ENCODE results near the gene MEFV. TPM values are rescaled to one million over a fixed set of nuclear protein-coding genes. Genes with fewer than 3 reads are reported as not detected.

The MEFV gene
- total RNA-seq, 2 experiments from 2014 or later: 0.27 TPM; not detected in 1

DNA sequence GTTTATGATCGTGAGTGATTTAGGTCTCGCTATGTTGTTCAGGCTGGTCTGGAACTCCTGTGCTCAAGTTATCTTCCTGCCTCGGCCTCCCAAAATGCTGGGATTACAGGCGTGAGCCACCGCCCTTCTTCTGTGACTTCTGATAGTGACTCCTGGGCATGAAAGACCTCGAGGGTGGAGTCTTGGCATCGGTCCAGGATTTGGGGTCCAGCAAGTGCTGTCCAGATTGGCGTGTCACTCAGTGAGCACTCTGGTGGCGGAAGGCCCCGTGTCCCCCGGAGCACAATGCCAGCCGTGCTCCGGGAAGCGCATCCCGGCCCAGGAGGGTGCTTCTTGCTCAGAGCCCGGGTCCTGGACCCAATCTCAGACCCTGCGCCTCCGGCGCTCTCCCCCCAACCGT lies 61.6 kb downstream of the MEFV start:
- intact Hi-C loops (cut with micrococcal nuclease; ENCODE audit: unreplicated experiment): no loop called here
- H3K79me2 ChIP-seq (ENCODE audit: insufficient read depth, low read depth, low read length): no peaks in the 10 kb centered on the region
- no peak overlapping the region for H3K4me2 ChIP-seq (ENCODE audit: low read length)
- no peak overlapping the region for H2AFZ ChIP-seq (ENCODE audit: low read length)
- no peaks in the 10 kb centered on the region for H3K36me3 ChIP-seq (ENCODE audit: insufficient read depth, low read length)
- H3K27ac ChIP-seq (ENCODE audit: low read depth, low read length, poor library complexity, severe bottlenecking): no peak overlapping the region
- ChIA-PET CTCF (ENCODE audit: unreplicated experiment) (no interaction called here), POLR2A (no interaction called here)
- DNase-seq (ENCODE audit: low spot score): no peak
- H3K4me3 ChIP-seq (ENCODE audit: low read depth, low read length, poor library complexity, severe bottlenecking): no peak overlapping the region
- H4K20me1 ChIP-seq (ENCODE audit: insufficient read depth, low read length): no peaks in the 10 kb centered on the region
- no peaks in the 10 kb centered on the region for H3K9me3 ChIP-seq (ENCODE audit: low read length)
- no TSS peak for BruUV-seq (replicated peaks)
- TF ChIP-seq CTCF (conservative IDR thresholded peaks at IDR 0.05; ENCODE audit: low read length) (no peak), EZH2phosphoT487 (IDR thresholded peaks at IDR 0.05; ENCODE audit: borderline replicate concordance, low read depth, low read length) (no peak)
- H3K4me1 ChIP-seq (ENCODE audit: insufficient read depth, low read length, poor library complexity, severe bottlenecking): no peaks in the 10 kb centered on the region
- no peaks in the 10 kb centered on the region for H3K9me2 ChIP-seq (ENCODE audit: insufficient read depth, low read length)

GRCh38 chr16:3193221-3194212 lies 62.9 kb downstream of the MEFV start:
- CTCF ChIA-PET (ENCODE audit: unreplicated experiment): no interaction called here
- intact Hi-C loops (cut with micrococcal nuclease; ENCODE audit: unreplicated experiment): no loop called here
- no TSS peak for BruUV-seq (replicated peaks)

More at GRCh38 chr16:3193221-3194212, 62.9 kb downstream of the MEFV start:
- Histone ChIP-seq H3K4me1 (ENCODE audit: insufficient read depth, low read length, poor library complexity, severe bottlenecking) (no peaks in the 10 kb centered on the region), H4K20me1 (ENCODE audit: insufficient read depth, low read length) (no peaks in the 10 kb centered on the region), H3K27ac (ENCODE audit: low read depth, low read length, poor library complexity, severe bottlenecking) (no peak overlapping the region), H3K36me3 (ENCODE audit: insufficient read depth, low read length) (no peaks in the 10 kb centered on the region), H3K4me2 (ENCODE audit: low read length) (no peak overlapping the region), H3K4me3 (ENCODE audit: low read depth, low read length, poor library complexity, severe bottlenecking) (no peak overlapping the region), H3K9me3 (ENCODE audit: low read length) (no peaks in the 10 kb centered on the region), H3K9me2 (ENCODE audit: insufficient read depth, low read length) (no peaks in the 10 kb centered on the region), H2AFZ (ENCODE audit: low read length) (no peak overlapping the region), H3K79me2 (ENCODE audit: insufficient read depth, low read depth, low read length) (no peaks in the 10 kb centered on the region)
- POLR2A ChIA-PET: no interaction called here
- no peak for TF ChIP-seq CTCF (conservative IDR thresholded peaks at IDR 0.05; ENCODE audit: low read length)
- no peak for TF ChIP-seq EZH2phosphoT487 (IDR thresholded peaks at IDR 0.05; ENCODE audit: borderline replicate concordance, low read depth, low read length)
- DNase-seq (ENCODE audit: low spot score): no peak
